K562 (cell line): ENCODE measurements around the gene POU2F1. TPM values are rescaled to one million over a fixed set of nuclear protein-coding genes. Genes with fewer than 3 reads are reported as not detected.
"Not testable (repeated sequence)": the region's sequence is repeated elsewhere in the genome, so short reads cannot be mapped to it uniquely, and the experiment has no call there.

Experiments
- ADNP ChIP-seq: fragments of 200-800 bp; sonication (Bioruptor generic); IDR thresholded peaks from 2 replicates; pipeline ENCODE4 v1.6.1; 2016; ENCODE audit warnings: missing genetic modification characterization, missing compliant biosample characterization
- ATF7 ChIP-seq: fragments of 450-650 bp; IDR thresholded peaks from 2 replicates; pipeline ENCODE4 v1.7.1; 2014; ENCODE audit warnings: mild to moderate bottlenecking, moderate library complexity
- E2F6 ChIP-seq, 2 experiments: IDR thresholded peaks; 2 replicates each; pipeline ENCODE4 v1.6.1; 2011; ENCODE audit warnings: borderline replicate concordance in 1 of 2, control low read depth in 1 of 2, low read depth in 1 of 2, low read length in 1 of 2, mild to moderate bottlenecking in 1 of 2, mixed read lengths in 1 of 2, moderate library complexity in 1 of 2; ENCODE audit not compliant: insufficient read depth in 1 of 2, insufficient read length in 1 of 2, poor library complexity in 1 of 2, severe bottlenecking in 1 of 2; ENCODE audit errors: extremely low read depth in 1 of 2
- E2F8 ChIP-seq: fragments of 450-650 bp; IDR thresholded peaks from 2 replicates; pipeline ENCODE4 v1.7.1; 2018; ENCODE audit warnings: mild to moderate bottlenecking, low read depth; ENCODE audit not compliant: partially characterized antibody
- EHMT2 ChIP-seq: fragments of 450-650 bp; IDR thresholded peaks from 2 replicates; pipeline ENCODE4 v1.6.1; 2018; ENCODE audit warnings: antibody characterized with exemption
- EP400 ChIP-seq: fragments of 450-650 bp; IDR thresholded peaks from 2 replicates; pipeline ENCODE4 v1.6.1; 2017; ENCODE audit warnings: antibody characterized with exemption, mild to moderate bottlenecking, moderate library complexity
- LARP7 ChIP-seq: fragments of 450-650 bp; IDR thresholded peaks from 2 replicates; pipeline ENCODE4 v1.6.1; 2016
- MNT ChIP-seq, 2 experiments: fragments of 450-650 bp; conservative IDR thresholded peaks; 2 replicates each; pipeline ENCODE4 v1.6.1; 2017; ENCODE audit warnings: mild to moderate bottlenecking in 2 of 2, moderate library complexity in 2 of 2
- STAT5A ChIP-seq: IDR thresholded peaks from 2 replicates; pipeline ENCODE4 v1.6.1; 2012; ENCODE audit warnings: low read length, inconsistent platforms, borderline replicate concordance
- TBP ChIP-seq: optimal IDR thresholded peaks from 2 replicates; pipeline ENCODE3; 2011; ENCODE audit warnings: low read depth, low read length, improper control_type of control experiment
- ZBTB40 ChIP-seq, 2 experiments: fragments of 450-650 bp in 1 of 2; sonication (generic) in 1 of 2; formaldehyde crosslinking in 1 of 2; IDR thresholded peaks; 2 replicates each; pipeline versions ENCODE4 v1.7.1 to v1.9.0; 2016 to 2022; ENCODE audit warnings: inconsistent platforms in 1 of 2, mild to moderate bottlenecking in 1 of 2, missing genetic modification reagents in 1 of 2
- polyA plus RNA-seq, 8 experiments: library from polyadenylated mRNA; depleted of rRNA in 4 of 8; stranded (reverse) in 5 of 8; unstranded in 3 of 8; fragments of >200 nt; fragmentation: Nextera tagmentation in 2 of 8; fragmentation: Illumina TruSeq in 1 of 8; extraction: Ambion mirVana in 2 of 8; extraction: Trizol in 1 of 8; gene quantifications; 2 replicates each; pipeline versions ENCODE4 v1.2.1 to v1.2.3, GENCODE V29; 2011 to 2014; ENCODE audit warnings: inconsistent platforms in 1 of 8, missing spikeins in 1 of 8
- total RNA-seq, 7 experiments: library from RNA; depleted of rRNA in 6 of 7; stranded (reverse); fragments of >200 nt in 6 of 7; fragmentation: Illumina TruSeq in 2 of 7; extraction: Trizol in 2 of 7; gene quantifications; 2 replicates each; pipeline versions ENCODE4 v1.2.1 to v1.2.3, GENCODE V29; 2011 to 2021; ENCODE audit warnings: low replicate concordance in 1 of 7

POU2F1 gene
- total and polyA plus RNA-seq, 9 of the 15 experiments (the other 6 are each of a cell fraction or from before 2014, with no cell fraction given): 2.6 to 22.3 (median 8.8) TPM

- 0 out of 2 replicates have a peak, but pooled peaks have one; percentile 33 for TF ChIP-seq ATF7
- peak; percentile 32; the same call in 1 of the 2 replicates for TF ChIP-seq EP400
- peak; percentile 76; the same call in 1 of the 2 replicates for TF ChIP-seq ADNP
- peak; percentile 47; the same call in 1 of the 2 replicates for TF ChIP-seq ZBTB40 (IDR thresholded peaks at IDR 0.05)
- not testable (repeated sequence) for TF ChIP-seq ZBTB40 (CRISPR knock-in tag; IDR thresholded peaks at IDR 0.05)
- peak in 1 of 2 experiments; percentile 42; a peak in 1 of 4 replicates for TF ChIP-seq MNT (conservative IDR thresholded peaks at IDR 0.05)
- peak; percentile 46 for TF ChIP-seq STAT5A
- TF ChIP-seq E2F6 (IDR thresholded peaks at IDR 0.05; ENCODE audit: borderline replicate concordance in 1 of 2, extremely low read depth in 1 of 2, insufficient read depth in 1 of 2, insufficient read length in 1 of 2, low read depth in 1 of 2, low read length in 1 of 2, poor library complexity in 1 of 2, severe bottlenecking in 1 of 2): peak in 1 of 2 experiments; percentile 27
- 0 out of 2 replicates have a peak, but pooled peaks have one; percentile 12 for TF ChIP-seq LARP7
- peak; percentile 87 for TF ChIP-seq E2F8
- TF ChIP-seq EHMT2: 0 out of 2 replicates have a peak, but pooled peaks have one; percentile 11
- TF ChIP-seq TBP: peak; percentile 13
Observed at GRCh38 chr1:167224734-167225235, 4.1 kb downstream of the POU2F1 start (continued).
